Upper lobe of left lung (tissue), 6 donors: Measurements from ENCODE around the gene KYAT1. TPM values are rescaled to one million over a fixed set of nuclear protein-coding genes. Genes with fewer than 3 reads are reported as not detected.

Source experiments
- ATAC-seq, 2 donors: fragments of 200-7000 bp; cut with Tn5 transposase; one replicate each; pipeline ENCODE4 v1.9.1; 2022; ENCODE audit warnings: mild to moderate bottlenecking in 2 of 2, moderate library complexity in 2 of 2; ENCODE audit not compliant: low FRiP score in 2 of 2
- DNase-seq, 2 donors: peaks; one replicate each; pipeline ENCODE4 v3.0.0-alpha.2; 2019 to 2020
- H3K27ac ChIP-seq, 4 donors: fragments of 200-600 bp; sonication (generic); one replicate each; pipeline ENCODE4 v1.5.1; 2016 to 2019
- H3K27me3 ChIP-seq, 4 donors: fragments of 200-600 bp; sonication (generic); one replicate each; pipeline ENCODE4 v1.5.1; 2017 to 2019
- H3K36me3 ChIP-seq, 4 donors: fragments of 200-600 bp; sonication (generic); one replicate each; pipeline ENCODE4 v1.5.1; 2016 to 2019
- H3K4me1 ChIP-seq, 4 donors: fragments of 200-600 bp; sonication (generic); one replicate each; pipeline ENCODE4 v1.5.1; 2018 to 2019
- H3K4me3 ChIP-seq, 4 donors: fragments of 200-600 bp; sonication (generic); one replicate each; pipeline ENCODE4 v1.5.1; 2017 to 2019; ENCODE audit warnings: mild to moderate bottlenecking in 2 of 4, moderate library complexity in 1 of 4
- H3K9me3 ChIP-seq, 4 donors: fragments of 200-600 bp; sonication (generic); one replicate each; pipeline ENCODE4 v1.5.1; 2018 to 2019
- EP300 ChIP-seq, 4 donors: sonication (generic); formaldehyde crosslinking; IDR thresholded peaks; one replicate each; pipeline ENCODE4 v1.5.1; 2017; ENCODE audit warnings: antibody characterized with exemption in 4 of 4, control low read depth in 2 of 4
- POLR2A ChIP-seq, 4 donors: fragments of 450-650 bp; IDR thresholded peaks; one replicate each; pipeline ENCODE4 v1.5.1; 2016 to 2017; ENCODE audit warnings: antibody characterized with exemption in 4 of 4, mild to moderate bottlenecking in 2 of 4
- POLR2AphosphoS5 ChIP-seq, 2 donors: sonication (generic); formaldehyde crosslinking; IDR thresholded peaks; one replicate each; pipeline ENCODE4 v1.5.1; 2017; ENCODE audit warnings: antibody characterized with exemption in 2 of 2
- WGBS, 2 donors: methylation state at CpG; one replicate each; pipeline ENCODE4 v1.1.5; 2017 to 2018; 5-methylcytosine and 5-hydroxymethylcytosine counted together
- total RNA-seq, 6 donors: library from RNA; depleted of rRNA in 4 of 6; stranded (reverse); fragments of >200 nt in 4 of 6; gene quantifications; one replicate each; pipeline versions ENCODE4 v1.1.0 to v1.2.1, GENCODE V29; 2016 to 2021
- TF ChIP-seq, protein P1 (sequence below), 6 experiments: fragments of 450-650 bp in 4 of 6; fragments of 200-600 bp in 2 of 6; sonication (generic) in 2 of 6; IDR thresholded peaks; one replicate each; pipeline ENCODE4 v1.5.1; 2016 to 2019; ENCODE audit warnings: antibody characterized with exemption in 6 of 6
- donor health status: DM: no; HTN: no; CAD: no; lungs with moderate emphysema.
- donor health status: DM: no; HTN: yes; CAD: no; lungs with severe emphysema.

Gene KYAT1
- total RNA-seq = 10 to 100 TPM in 1 of 6 donors, 1 to 10 TPM in 5; 3.9 to 10.5 (median 5.4) TPM

DNA sequence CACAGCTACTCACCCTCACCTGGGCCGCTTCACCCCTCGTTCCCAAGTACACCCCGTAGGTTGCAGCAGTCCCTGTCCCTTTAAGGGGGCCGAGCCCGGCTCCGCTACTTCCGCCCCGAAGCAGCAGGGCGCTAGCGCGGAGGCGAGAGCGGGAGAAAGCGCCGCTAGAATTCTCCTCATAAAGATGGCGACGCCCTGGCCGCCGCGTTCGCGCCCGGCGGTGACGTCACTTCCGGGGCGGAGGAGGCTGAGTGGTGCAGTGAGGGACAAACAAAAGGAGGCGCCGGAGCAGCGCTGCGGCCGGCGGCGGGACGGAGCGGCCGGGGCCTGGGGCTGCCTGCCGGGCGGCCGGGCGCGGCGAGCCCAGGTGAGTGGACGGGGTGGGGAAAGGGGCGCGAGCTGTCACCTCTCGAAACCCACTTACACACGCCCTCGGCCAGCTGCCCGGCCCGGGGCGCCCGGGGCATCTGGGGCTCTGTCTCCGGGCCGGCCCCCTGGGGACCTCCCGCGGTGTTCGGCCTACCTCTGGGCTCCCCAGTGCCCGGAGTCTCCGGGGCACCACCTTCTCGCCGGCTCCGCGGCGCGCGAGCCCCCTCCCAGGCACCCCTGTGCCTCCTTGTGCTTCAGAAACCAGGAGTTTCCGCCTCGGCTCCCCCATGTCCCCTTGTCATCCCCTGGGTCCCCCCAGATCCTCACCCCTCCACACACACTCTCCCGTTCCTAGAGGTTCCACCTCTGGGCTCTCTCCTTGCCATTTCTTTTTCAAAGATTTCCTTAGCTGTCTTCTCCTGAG lies at the start of gene KYAT1, which contains the start of gene LRRC8A:
Gene KYAT1, minus strand, starts transcription at position 67 of the 793 bp plus-strand sequence. CDS start 36,545 bp downstream, outside the sequence.
Gene LRRC8A, plus strand, starts transcription at position 250 of the 793 bp plus-strand sequence. CDS start 25,032 bp downstream, outside the sequence.
- peak within 1 kb of the TSS; percentile 93 to 99 (median 97) for H3K27ac ChIP-seq
- DNase-seq = peak; percentile 98 to 100
- WGBS, 2 donors = 0% methylated on average over 3 to 38 of the region's 70 CpGs
- no peaks in the 10 kb centered on the region for H3K27me3 ChIP-seq
- H3K4me1 ChIP-seq = peaks cover 39 to 68% (median 45%) of the 10 kb centered on the region in 4 donors
- peak; percentile 95 to 96 for ATAC-seq
- H3K4me3 ChIP-seq = peak within 1 kb of the TSS; percentile 80 to 98 (median 96)
- peaks cover 0 to 29% (median 13%) of the 10 kb centered on the region in 4 donors for H3K36me3 ChIP-seq
- H3K9me3 ChIP-seq = no peaks in the 10 kb centered on the region
- peak in 2 of 4 donors; percentile 14 to 57 for TF ChIP-seq EP300 (IDR thresholded peaks at IDR 0.05)
- TF ChIP-seq POLR2AphosphoS5 (IDR thresholded peaks at IDR 0.05) = peak; percentile 83 to 92
- TF ChIP-seq, protein P1, sequence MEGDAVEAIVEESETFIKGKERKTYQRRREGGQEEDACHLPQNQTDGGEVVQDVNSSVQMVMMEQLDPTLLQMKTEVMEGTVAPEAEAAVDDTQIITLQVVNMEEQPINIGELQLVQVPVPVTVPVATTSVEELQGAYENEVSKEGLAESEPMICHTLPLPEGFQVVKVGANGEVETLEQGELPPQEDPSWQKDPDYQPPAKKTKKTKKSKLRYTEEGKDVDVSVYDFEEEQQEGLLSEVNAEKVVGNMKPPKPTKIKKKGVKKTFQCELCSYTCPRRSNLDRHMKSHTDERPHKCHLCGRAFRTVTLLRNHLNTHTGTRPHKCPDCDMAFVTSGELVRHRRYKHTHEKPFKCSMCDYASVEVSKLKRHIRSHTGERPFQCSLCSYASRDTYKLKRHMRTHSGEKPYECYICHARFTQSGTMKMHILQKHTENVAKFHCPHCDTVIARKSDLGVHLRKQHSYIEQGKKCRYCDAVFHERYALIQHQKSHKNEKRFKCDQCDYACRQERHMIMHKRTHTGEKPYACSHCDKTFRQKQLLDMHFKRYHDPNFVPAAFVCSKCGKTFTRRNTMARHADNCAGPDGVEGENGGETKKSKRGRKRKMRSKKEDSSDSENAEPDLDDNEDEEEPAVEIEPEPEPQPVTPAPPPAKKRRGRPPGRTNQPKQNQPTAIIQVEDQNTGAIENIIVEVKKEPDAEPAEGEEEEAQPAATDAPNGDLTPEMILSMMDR (IDR thresholded peaks at IDR 0.05) = peak in 4 of 6 experiments; percentile 31 to 53 (median 40)
- peak in 3 of 4 donors; percentile 80 to 90 (median 83) for TF ChIP-seq POLR2A (IDR thresholded peaks at IDR 0.05)

DNA sequence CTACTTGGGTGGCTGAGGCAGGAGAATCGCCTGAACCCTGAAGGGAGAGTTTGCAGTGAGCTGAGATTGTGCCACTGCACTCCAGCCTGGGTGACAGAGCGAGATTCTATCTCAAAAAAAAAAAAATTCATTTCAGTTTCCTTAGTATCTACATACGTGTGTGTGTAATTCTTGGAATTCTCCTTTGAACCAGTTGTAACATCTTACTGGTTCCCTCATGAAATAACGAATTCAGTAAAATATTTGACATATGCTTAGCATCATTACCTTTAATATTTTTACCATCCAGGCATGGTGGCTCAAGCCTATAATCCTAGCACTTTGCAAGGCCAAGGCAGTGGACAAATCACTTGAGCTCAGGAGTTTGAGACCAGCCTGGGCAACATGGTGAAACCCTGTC lies 47.8 kb upstream of the KYAT1 start:
- peaks cover 0 to 17% (median 9%) of the 10 kb centered on the region in 4 donors for H3K4me1 ChIP-seq
- peaks cover 0 to 11% (median 7%) of the 10 kb centered on the region in 4 donors for H3K36me3 ChIP-seq
- no peaks in the 10 kb centered on the region for H3K27me3 ChIP-seq
- ATAC-seq = no peak
- WGBS, 2 donors = 95 to 96% methylated on average over 4 of the region's 4 CpGs
- H3K4me3 ChIP-seq = no peak overlapping the region
- no peak for DNase-seq
- no peak overlapping the region for H3K27ac ChIP-seq
- TF ChIP-seq POLR2AphosphoS5 (IDR thresholded peaks at IDR 0.05) (no peak), EP300 (IDR thresholded peaks at IDR 0.05) (no peak), POLR2A (IDR thresholded peaks at IDR 0.05) (no peak)
- TF ChIP-seq, protein P1 (IDR thresholded peaks at IDR 0.05) = no peak
- no peaks in the 10 kb centered on the region for H3K9me3 ChIP-seq

DNA sequence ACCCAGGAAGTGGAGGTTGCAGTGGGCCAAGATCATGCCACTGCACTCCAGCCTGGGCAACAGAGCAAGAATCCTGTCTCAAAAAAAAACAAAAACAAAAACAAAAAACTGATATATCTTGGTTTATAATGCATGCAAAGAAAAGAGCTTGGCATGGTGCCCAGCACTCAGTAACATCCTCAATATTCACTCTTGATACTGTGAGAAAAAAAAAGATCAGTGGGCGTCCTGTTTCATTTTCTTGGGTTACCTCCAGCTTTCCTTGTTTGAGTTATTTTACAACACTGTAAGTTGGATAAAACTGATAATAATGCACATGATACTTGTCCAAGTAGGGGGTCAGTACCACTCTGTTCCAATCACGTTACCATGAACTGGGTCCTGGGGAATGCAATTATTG lies 46.9 kb upstream of the KYAT1 start:
- H3K27ac ChIP-seq = peak overlapping the region in 1 of 4 donors; percentile 63
- no peaks in the 10 kb centered on the region for H3K27me3 ChIP-seq
- WGBS, 2 donors = 67 to 72% methylated on average over 2 of the region's 2 CpGs
- H3K9me3 ChIP-seq = no peaks in the 10 kb centered on the region
- DNase-seq (no peak), ATAC-seq (no peak)
- peaks cover 0 to 17% (median 10%) of the 10 kb centered on the region in 4 donors for H3K4me1 ChIP-seq
- no peak for TF ChIP-seq POLR2AphosphoS5 (IDR thresholded peaks at IDR 0.05)
- TF ChIP-seq, protein P1 (IDR thresholded peaks at IDR 0.05) = no peak
- no peak for TF ChIP-seq EP300 (IDR thresholded peaks at IDR 0.05)
- no peak for TF ChIP-seq POLR2A (IDR thresholded peaks at IDR 0.05)
- H3K4me3 ChIP-seq = no peak overlapping the region
- H3K36me3 ChIP-seq = peaks cover 0 to 11% (median 3%) of the 10 kb centered on the region in 4 donors

DNA sequence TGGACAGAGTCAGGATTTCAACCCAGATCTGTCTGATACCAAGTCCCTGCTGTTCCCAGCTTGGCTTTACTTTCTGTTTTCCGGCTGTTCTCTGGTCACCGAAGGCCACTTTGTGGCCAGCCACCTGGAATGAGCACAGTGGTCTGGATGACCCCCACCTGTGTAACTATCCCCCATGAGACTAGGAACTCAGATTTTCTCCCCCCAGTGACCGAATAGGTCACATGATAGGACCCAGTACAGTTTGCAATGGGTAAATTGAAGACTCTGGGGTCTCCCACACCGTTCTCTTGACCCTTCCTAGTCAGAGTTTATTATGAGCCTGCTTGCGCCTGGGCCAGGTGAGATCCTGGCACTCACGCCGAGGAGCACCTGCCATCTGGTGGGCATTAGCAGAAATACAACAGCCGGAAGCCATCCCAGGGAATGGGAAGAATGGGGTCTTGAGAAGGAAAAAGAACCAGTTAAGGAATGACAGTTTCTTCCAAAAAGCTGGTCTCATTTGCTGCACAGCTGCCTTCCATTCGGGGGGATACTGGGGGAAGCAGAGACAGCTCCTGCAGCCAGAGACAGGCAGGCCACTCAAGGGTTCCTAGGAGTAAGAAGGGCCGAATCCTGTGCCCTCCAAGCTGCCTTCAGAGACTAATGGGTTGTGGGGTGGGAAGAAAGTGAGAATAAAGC lies 46.1 kb upstream of the KYAT1 start:
- Histone ChIP-seq H3K36me3 (peaks cover 0 to 11% (median 0%) of the 10 kb centered on the region in 4 donors), H3K4me3 (no peak overlapping the region), H3K4me1 (peaks cover 0 to 18% (median 14%) of the 10 kb centered on the region in 4 donors), H3K27ac (peak overlapping the region in 2 of 4 donors; percentile 16 to 63), H3K9me3 (no peaks in the 10 kb centered on the region), H3K27me3 (no peaks in the 10 kb centered on the region)
- ATAC-seq (peak; percentile 75 to 77), DNase-seq (peak in 1 of 2 donors; percentile 48)
- TF ChIP-seq, protein P1 (IDR thresholded peaks at IDR 0.05) = peak; percentile 79 to 90 (median 87)
- TF ChIP-seq POLR2AphosphoS5 (IDR thresholded peaks at IDR 0.05) = no peak
- 29 to 38% methylated on average over 10 of the region's 10 CpGs for WGBS, 2 donors
